SW 1271 (cell line): Measurements from ENCODE around the gene SRSF10.
A peak's percentile ranks its signal among the peaks of the same experiment; 100 is the strongest.
"Not testable (repeated sequence)": the region's sequence is repeated elsewhere in the genome, so short reads cannot be mapped to it uniquely, and the experiment has no call there.

Experiments
- DNase-seq, 2 experiments: peaks; one replicate each; lab custom pipeline; 2025; lab: John Stamatoyannopoulos, UW

SRSF10 gene

DNA sequence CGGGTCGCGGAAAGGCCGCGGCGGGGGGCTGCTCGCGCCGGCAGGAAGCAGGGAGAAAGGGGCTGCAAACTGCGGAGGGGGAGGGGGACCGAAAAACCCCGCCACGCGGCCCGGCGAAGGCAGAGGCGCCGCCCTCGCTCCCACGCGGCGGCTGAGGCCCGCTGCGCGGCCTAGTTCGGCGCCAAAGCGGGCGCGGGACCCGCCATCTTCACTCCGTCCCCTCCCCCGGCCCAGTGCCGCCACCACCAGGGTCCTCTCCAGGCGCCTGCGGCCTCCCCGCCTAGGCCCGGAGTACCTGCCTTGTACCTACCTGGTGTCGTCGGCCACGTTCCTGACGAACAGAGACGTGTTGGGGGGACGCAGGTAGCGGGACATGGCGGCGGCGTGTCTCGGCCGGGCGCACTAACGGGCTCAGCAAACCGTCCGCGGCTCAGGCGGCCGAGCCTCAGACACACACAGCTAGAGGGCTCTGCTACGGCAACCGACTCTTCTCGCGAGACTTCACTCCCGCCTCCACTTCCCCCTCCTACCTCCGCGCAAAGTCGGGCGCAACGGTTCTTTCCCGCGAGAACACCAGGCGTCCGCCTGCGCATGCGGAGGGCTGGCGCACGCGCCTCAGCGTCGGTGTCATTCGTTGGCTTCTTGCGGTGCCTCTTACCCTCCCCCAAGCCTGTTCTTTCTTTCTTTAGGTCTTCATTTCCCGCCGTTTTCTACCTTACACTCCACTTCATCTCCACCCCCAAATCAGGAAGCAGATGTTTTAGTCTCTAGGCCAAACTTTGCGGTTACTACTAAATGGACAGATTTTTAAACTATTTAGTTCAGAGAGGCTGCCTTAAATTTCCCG, at the start of gene SRSF10:
SRSF10 (minus strand) TSS at position 447 of the 847 bp plus-strand sequence; CDS start at position 375, 72 bp downstream.
- peak; percentile 87 to 95 for DNase-seq

DNA sequence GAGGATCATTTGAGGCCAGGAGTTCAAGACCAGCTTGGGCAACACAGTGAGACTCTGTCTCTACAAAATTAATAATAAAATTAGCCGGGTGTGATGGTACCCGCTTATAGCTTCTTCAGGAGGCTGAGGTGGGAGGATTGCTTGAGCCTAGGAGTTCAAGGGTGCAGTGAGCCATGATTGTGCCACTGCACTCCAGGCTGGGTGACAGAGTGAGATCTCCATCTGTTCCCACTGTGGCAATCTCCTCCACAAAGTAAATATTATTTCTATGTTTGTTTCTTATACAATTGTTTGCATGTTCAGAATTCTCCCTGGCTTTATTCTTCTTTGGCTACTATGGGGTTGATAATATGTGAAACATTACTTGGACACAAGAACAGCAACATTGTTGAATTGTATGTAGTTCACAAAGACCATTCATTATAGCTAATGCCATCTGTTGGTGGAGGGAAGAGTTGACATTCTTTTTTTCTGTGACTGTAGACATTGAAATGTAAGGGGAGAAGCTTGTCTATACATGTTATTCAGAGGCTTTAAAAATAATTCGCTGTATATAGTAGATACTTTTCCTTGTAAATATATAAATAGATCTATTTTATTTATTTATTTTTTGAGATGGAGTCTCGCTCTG, 47.8 kb upstream of the SRSF10 start:
- DNase-seq = peak in 1 of 2 experiments; percentile 57

DNA sequence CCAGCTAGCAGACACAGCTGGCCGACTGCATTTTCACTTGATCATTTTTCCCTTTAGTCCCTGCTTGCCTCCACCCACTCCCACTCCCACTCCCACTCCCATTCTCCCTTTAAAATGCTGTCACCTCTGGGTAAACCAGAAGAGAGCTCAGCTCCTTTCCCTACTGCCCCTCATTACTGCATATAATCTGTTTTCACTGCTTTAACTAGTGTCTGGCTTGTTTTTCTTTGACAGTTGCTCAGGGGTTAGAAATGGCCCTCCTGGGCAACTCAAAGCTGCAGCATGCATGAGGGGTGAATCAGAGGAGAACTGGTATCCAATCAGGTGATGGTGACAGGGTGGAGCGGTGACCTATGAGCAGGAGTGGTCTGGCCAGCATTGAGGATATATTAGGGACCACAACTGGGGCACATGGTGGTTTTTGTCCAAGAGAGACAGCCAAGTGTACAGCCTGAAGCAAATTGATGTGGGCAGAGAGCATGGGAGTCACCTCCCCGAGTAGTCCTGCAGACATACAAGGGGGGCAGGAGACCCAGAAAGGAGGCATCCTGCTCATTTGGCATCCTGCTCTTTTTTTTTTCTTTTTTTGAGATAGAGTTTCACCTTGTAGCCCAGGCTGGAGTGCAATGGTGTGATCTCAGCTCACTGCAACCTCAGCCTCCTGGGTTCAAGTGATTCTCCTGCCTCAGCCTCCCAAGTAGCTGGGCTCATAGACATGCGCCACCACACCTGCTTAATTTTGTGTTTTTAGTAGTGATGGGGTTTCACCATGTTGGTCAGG, 42.6 kb upstream of the SRSF10 start:
- DNase-seq = peak in 1 of 2 experiments; percentile 12

DNA sequence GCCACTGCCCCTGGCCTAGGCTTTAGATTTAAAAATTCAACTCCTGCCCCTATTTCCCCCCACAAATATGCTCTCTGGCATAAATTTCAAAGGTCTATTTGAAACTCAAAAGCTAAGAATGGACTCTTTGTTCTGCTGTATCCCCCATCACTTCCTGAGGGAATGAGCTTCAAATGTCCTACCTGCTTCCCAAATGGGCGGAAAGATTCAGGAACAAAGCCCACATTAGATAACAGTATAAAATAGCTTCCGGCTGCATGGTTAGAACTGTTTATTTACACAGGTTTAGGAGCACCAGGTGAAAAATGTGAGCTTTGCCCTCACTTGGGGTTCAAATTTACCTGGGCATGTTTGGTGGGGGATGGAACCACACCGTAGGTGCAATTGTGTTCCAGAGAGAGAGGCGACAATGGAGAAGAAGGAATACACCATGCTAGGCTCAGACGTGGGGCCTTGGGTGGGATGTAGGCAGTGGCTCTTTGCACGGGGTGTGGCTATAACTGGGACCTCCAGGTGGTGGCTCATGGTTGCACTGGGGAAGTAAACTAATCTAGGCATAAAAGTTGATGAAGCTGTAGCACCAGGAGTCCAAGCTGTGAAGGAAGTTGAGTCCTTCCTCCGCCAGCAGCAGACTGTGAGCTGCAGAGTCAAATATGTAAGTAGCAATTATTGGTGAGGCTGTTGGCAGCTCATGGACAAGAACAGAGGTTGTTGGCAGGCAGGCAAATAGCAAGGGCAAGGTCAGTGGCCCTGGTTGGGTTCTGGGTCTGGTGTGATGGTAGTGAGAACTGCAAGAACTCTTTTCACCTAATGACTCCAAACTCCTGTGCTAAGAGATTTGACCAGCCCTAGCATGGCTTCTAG, 41.5 kb upstream of the SRSF10 start:
- no peak for DNase-seq

DNA sequence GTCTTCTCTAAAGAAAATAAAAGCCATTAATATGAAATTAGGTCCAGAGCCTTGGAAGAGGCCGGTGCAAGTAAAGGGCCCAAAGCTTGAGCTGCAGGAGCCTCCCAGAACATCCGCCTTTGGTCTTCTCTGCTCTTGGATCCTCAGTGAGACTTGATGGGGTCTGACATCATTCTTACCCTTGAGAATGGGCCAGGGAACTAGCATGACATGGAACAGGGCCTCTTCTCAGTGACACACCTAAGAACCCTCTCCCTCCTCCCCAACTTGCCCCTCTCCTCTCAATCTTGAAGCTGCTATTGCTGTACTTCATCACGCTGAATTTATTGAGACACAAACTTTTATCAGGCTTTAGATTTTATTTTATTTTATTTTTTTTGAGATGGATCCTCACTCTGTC, 40.3 kb upstream of the SRSF10 start:
- no peak for DNase-seq

DNA sequence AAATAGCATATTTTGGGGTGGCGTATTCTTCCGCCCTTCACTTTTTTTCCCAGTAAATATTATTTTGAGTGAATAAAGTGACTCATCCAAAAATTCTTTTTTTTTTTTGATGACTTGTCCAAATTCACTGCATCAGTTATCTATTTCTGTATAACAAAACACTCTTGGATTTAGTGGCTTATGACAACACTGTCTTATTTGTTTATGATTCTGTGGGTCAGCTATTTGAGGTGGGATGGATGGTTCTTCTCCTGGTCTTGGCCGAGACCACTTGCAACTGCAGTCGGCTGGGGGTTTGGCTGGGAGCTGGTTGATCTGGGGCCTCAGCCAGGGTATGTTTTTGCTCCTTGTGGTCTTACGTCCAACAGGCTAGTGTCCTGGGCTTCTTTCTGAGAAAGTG, 39.9 kb upstream of the SRSF10 start:
- no peak for DNase-seq

DNA sequence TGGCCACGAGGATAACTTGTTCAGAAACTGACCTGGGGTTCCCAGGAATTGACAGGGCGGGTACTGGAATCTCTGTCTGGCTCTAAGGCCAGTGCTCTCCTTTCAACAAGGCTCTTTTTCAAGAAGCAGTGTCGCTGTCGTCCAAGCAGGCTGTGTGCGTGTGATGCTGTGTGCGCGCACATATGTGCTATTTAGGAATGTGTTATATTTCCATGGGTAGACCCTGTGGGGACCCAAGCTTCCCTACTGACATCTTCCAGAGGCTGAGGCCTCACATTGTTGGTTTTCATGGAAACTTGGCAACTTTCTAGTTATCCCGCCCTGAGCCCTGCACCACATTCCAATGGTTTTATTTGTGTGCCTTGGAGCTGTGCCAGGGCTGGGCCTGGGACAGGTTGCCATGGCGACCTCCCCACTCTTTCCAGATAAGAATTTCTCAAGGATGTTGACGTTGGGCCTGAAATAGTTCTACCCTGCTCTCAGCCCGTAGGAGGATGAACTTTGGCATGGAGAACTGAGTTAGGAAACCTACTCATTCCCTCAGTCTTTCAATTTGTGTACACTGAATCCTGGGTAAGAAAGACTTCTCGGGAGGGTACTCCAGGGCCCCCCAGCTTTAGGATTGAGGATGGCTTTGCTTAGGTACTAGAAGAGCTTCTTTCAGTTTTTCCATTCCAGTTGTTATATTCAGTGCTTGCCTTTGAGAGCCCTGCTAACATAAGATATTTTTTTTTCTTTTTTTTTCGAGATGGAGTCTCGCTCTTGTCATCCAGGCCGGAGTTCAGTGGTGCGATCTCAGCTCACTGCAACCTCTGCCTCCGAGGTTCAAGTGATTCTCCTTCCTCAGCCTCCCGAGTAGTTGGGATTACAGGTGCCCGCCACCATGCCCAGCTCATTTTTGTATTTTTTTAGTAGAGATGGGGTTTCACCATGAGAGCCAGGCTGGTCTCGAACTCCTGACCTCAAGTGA, 38.8 kb upstream of the SRSF10 start:
- DNase-seq = peak; percentile 63 to 83

DNA sequence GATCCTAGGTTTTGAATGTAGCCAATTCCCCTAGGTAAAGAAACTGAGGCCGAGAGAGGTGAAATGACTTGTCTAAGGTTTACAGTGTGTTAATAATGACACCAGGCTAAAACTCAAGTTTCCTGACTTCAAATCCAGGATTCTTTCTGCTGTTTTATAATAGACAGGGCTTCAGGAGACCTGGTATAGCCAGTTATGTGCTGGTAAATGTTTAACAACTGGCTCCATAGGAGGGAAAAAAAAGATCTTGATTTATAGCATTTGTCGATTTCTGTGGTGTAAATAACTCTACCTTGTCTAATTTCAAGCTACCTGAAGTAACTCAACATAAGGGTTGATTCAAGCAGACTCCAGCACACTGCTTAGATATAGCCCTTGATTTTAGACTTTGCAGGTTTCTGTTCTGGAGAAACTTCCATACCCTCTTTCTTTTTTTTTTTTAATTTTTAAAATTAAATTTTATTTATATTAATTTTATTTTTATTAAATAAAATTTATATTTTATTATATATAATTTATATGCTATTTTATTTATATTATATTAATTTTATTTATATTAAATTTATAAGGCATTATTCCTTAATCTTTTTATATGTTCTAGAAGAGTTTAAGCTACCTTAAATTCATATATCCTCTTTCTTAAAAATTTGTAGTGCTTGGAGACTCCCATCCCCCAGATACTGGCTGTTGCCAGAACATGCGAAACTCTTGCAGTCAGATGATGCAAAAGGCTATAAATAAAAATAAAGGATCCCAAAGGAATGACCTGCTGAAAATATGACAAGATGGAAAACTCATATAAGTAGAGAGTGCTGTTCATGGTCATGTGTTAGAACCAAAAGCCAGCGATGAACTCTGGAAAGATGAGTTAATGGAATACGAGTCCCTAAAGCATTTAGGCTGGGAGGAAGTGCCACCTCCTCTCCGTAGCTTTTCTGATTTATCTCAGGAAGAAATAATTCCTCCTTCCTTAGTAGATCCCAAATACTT, 35.4 kb upstream of the SRSF10 start:
- DNase-seq = no peak

DNA sequence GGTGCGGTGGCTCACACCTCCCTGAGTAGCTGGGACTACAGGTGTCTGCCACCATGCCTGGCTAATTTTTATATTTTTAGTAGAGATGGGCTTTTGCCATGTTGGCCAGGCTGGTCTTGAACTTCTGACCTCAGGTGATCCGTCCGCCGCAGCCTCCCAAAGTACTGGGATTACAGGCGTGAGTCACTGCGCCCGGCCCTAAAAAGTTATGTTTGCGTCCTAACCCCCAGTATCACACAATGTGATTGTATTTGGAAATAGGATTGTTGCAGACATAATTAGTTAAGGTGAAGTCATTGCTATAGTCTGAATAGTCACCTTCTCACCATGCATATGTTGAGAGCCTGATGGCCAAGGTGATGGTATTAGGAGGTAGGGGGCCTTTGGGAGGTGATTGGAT, 32.8 kb upstream of the SRSF10 start:
- DNase-seq = not testable (repeated sequence)

DNA sequence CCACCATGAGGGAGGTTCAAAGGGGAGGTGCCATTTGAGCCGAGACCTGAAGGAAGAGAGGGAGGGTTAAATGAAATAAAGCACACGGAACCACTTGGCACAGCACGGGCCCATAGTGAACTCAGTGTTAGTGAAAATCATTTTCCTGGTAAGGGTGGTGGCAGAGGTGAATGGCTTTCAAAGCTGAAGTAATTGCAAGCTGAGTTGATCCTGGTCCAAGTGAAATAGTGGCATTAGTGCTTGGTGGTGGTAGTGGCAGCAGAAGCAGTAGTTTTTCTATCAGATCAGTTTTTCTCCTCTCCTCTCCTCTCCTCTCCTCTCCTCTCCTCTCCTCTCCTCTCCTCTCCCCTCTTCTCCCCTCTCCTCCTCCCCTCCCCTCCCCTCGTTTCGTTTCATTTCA, 30.5 kb upstream of the SRSF10 start:
- no peak for DNase-seq

DNA sequence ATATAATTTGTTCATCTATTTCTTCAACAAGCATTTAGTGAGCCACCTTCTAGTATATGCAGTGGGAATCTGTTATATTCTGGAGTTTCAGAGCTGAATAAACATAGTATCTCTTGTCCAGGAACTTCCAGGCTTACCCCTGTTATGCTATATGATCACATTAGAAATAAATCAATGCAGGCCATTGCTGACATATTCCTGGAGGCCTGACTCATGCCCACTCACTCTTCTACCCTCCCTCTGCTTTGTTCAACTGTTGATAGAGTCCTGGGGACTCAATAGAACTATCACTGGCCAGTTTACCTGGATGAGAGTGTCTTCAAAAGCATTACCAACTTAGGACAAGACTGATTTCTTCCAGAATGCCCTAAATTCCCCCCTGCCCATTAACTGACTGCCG, 29.3 kb upstream of the SRSF10 start:
- no peak for DNase-seq

DNA sequence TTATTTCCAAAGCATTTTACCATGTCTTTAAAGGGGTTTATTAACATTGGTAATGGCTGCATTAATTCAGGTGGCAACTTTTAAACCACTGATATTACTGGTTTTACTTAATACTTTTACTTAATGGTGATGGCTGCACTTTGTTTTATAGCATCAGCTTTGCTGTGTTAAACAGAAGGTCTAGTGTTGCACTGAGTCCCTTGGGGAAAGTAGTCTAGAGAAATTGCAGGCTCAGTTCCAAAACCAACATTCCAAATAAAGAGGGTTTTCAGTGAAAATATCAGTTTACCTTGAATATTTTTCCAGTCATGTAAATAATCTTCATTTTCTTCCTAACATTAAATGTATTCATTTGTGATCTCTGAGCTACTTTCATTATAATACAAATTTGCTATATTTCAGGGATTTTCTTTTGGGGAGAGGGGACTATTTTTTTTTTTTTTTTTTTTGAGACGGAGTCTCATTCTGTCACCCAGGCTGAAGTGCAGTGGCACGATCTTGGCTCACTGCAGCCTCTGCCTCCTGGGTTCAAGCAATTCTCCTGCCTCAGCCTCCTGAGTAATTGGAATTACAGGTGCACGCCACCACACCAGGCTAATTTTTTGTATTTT, 28.6 kb upstream of the SRSF10 start:
- not testable (repeated sequence) for DNase-seq

DNA sequence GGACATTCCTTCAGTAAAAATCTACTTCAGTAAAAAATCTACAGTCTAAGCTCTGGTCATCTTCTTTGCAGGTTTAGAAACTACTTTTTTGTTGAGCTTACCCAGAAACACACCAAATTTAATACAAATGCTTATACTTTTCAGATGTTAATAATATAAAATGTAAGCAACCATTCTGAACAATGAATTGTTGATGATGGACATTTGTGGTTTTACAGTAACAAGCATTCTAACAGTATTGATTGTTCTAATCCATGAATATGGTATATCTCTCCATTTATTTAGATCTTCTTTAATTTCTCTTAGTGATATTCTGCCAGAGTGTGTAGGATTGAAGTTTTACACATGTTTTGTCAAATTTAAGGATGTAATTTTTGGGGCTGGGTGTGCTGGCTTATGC, 27.0 kb upstream of the SRSF10 start:
- DNase-seq = no peak

DNA sequence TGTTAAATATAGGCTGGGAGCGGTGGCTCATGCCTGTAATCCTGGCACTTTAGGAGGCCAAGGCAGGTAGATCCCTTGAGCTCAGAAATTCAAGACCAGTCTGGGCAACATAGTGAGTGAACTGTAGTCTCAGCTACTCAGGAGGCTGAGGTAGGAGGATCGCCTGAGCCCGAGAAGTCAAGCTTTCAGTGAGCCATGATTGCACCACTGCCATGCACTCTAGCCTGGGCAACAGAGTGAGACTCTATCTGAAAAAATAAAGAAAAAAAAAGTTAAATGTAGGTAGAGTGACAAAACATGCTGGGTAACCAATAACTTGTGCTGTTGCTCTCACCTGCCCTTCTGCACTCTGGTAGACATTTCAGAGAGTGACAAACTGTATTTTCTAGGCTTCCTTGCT, 25.0 kb upstream of the SRSF10 start:
- no peak for DNase-seq

DNA sequence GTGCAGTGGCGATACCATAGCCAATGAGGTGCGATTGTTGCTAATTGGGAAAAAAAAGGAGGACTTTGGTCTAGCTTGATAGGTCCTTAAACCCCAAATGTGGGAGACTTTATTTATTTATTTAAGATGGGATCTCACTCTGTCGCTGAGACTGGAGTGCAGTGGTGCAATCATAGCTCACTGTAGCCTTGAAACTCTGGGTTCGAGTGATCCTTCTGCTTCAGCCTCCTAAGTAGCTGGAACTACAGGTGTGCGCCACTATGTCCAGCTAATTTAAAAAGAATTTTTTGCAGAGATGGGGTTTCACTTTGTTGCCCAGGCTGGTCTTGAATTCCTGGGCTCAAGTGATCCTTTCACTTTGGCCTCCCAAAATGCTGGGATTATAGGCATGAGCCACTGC, 24.0 kb upstream of the SRSF10 start:
- DNase-seq = no peak

DNA sequence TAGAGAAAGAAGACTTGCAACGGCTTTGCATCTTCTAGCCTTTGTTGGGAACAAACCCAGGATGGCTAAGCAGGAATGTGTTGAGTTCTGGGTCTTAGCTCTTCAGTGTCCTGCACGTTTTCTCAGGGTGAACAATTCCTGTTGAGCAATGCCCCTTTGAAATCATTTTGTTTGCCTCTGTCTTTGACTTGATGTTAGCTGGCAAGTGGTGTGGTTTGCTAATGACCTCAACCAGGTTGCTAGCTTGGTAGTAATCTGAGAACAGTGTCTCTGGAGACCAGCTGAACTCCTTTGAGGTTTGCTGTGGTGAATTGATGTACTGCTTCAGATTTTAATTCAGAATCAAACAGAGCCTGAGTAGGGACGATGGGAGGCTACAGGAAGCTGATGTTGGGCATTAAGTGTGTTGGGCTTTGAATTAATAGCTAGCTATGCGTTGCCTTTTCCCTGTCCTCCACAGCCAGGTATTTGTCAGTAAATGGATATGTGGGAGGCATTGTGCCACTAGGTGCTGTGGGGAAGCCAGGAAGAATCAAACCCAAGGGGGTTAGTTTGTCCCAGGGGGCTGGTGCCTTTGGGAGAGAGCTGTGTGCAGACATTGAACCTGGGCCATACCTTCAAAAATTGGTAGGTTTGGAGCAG, 23.3 kb upstream of the SRSF10 start:
- DNase-seq = no peak

DNA sequence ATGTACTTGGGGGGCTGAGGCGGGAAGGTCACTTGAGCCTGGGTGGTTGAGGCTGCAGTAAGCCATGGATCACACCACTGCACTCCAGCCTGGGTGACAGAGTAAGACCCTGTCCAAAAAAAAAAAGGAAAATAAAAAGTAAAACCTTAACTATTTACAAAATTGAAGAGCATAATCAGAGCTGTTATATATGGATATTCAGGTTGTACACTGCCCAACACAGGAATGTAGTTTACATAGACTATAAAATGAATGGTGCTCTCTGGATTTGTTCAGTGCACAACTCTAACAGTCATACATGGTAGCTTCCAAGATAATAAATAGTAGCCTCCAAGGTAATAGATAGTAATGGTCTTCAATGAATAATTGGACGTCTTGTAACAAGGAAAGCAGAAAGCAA, 22.6 kb upstream of the SRSF10 start:
- no peak for DNase-seq

DNA sequence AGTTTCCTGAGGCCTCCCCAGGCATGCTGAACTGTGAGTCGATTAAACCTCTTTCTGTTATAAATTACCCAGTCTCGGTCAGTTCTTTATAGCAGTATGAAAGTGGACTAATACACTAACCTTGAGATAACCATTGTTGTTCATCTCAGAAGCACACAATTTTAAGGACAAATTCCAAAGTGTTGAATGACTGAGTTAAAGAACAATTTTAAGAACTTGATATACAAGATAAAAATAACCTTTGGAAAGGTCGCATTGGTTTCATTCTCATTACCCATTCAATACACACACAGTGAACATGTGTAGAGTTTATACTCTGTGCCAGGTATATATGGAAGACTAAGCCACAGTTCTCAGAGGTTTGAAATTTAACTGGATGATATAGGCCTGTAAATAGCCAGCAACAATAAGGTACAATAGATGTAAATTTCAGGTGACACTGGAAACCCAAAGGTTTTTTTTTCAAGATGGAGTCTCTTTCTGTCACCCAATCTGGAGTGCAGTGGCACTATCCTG, 19.1 kb upstream of the SRSF10 start:
- DNase-seq = no peak
